Measurements from ENCODE around the gene TFR2.

- TF ChIP-seq POLR2AphosphoS5 (IDR thresholded peaks at IDR 0.05; ENCODE audit: low read depth): no peak
- TF ChIP-seq, protein P1, sequence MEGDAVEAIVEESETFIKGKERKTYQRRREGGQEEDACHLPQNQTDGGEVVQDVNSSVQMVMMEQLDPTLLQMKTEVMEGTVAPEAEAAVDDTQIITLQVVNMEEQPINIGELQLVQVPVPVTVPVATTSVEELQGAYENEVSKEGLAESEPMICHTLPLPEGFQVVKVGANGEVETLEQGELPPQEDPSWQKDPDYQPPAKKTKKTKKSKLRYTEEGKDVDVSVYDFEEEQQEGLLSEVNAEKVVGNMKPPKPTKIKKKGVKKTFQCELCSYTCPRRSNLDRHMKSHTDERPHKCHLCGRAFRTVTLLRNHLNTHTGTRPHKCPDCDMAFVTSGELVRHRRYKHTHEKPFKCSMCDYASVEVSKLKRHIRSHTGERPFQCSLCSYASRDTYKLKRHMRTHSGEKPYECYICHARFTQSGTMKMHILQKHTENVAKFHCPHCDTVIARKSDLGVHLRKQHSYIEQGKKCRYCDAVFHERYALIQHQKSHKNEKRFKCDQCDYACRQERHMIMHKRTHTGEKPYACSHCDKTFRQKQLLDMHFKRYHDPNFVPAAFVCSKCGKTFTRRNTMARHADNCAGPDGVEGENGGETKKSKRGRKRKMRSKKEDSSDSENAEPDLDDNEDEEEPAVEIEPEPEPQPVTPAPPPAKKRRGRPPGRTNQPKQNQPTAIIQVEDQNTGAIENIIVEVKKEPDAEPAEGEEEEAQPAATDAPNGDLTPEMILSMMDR (conservative IDR thresholded peaks at IDR 0.05; ENCODE audit: low read depth in 2 of 2): no peak
- no peak for TF ChIP-seq EZH2 (IDR thresholded peaks at IDR 0.05; ENCODE audit: low read depth, unreplicated experiment)
- TF ChIP-seq, protein P2, sequence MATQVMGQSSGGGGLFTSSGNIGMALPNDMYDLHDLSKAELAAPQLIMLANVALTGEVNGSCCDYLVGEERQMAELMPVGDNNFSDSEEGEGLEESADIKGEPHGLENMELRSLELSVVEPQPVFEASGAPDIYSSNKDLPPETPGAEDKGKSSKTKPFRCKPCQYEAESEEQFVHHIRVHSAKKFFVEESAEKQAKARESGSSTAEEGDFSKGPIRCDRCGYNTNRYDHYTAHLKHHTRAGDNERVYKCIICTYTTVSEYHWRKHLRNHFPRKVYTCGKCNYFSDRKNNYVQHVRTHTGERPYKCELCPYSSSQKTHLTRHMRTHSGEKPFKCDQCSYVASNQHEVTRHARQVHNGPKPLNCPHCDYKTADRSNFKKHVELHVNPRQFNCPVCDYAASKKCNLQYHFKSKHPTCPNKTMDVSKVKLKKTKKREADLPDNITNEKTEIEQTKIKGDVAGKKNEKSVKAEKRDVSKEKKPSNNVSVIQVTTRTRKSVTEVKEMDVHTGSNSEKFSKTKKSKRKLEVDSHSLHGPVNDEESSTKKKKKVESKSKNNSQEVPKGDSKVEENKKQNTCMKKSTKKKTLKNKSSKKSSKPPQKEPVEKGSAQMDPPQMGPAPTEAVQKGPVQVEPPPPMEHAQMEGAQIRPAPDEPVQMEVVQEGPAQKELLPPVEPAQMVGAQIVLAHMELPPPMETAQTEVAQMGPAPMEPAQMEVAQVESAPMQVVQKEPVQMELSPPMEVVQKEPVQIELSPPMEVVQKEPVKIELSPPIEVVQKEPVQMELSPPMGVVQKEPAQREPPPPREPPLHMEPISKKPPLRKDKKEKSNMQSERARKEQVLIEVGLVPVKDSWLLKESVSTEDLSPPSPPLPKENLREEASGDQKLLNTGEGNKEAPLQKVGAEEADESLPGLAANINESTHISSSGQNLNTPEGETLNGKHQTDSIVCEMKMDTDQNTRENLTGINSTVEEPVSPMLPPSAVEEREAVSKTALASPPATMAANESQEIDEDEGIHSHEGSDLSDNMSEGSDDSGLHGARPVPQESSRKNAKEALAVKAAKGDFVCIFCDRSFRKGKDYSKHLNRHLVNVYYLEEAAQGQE (IDR thresholded peaks at IDR 0.05; ENCODE audit: unreplicated experiment): no peak
- no peak for TF ChIP-seq CREB1 (CRISPR knock-in tag; IDR thresholded peaks at IDR 0.05; ENCODE audit: low read depth)
- TF ChIP-seq JUNB (IDR thresholded peaks at IDR 0.05; ENCODE audit: unreplicated experiment): no peak
- no peak for TF ChIP-seq EZH2phosphoT487 (IDR thresholded peaks at IDR 0.05; ENCODE audit: unreplicated experiment)
- no peak for TF ChIP-seq STAT1 (IDR thresholded peaks at IDR 0.05; ENCODE audit: unreplicated experiment)
- no peak for TF ChIP-seq ETS1 (IDR thresholded peaks at IDR 0.05)
- no peak for TF ChIP-seq NANOG (IDR thresholded peaks at IDR 0.05; ENCODE audit: borderline replicate concordance)
- TF ChIP-seq ZNF331 (CRISPR knock-in tag; IDR thresholded peaks at IDR 0.05; ENCODE audit: low read depth): no peak
These were observed 27.8 kb downstream of the TFR2 start for GRCh38 chr7:100613412-100614175.

Data from GM23338 (cell line).